H9 (cell line): Measurements from ENCODE around the gene GLB1L2. TPM values are rescaled to one million over a fixed set of nuclear protein-coding genes. Genes with fewer than 3 reads are reported as not detected.

ENCODE experiments used
- DNase-seq: peaks from one replicate; pipeline ENCODE4 v3.0.0-alpha.2; 2017
- H2AFZ ChIP-seq: one replicate; pipeline ENCODE4 v1.6.1; 2013; ENCODE audit warnings: mild to moderate bottlenecking, low read length, control low read depth, moderate library complexity
- H2AK5ac ChIP-seq: 2 replicates; pipeline ENCODE4 v1.6.1; 2013; ENCODE audit warnings: low read length, control low read depth, mixed read lengths; ENCODE audit not compliant: insufficient read length
- H2BK120ac ChIP-seq: one replicate; pipeline ENCODE4 v1.6.1; 2013; ENCODE audit warnings: low read depth, mild to moderate bottlenecking, low read length, control low read depth, inconsistent platforms; ENCODE audit not compliant: poor library complexity, severe bottlenecking
- H2BK12ac ChIP-seq: 2 replicates; pipeline ENCODE4 v1.6.1; 2013; ENCODE audit warnings: low read length, control low read depth, mixed read lengths, low read depth; ENCODE audit not compliant: insufficient read length
- H2BK15ac ChIP-seq: 2 replicates; pipeline ENCODE4 v1.6.1; 2013; ENCODE audit warnings: low read depth, low read length, control low read depth
- H2BK20ac ChIP-seq: one replicate; pipeline ENCODE4 v1.6.1; 2013; ENCODE audit warnings: low read depth, mild to moderate bottlenecking, low read length, control low read depth, inconsistent platforms; ENCODE audit not compliant: poor library complexity, severe bottlenecking
- H2BK5ac ChIP-seq: 2 replicates; pipeline ENCODE4 v1.6.1; 2013; ENCODE audit warnings: low read length, control low read depth, mixed read lengths; ENCODE audit not compliant: insufficient read length
- H3K14ac ChIP-seq: 2 replicates; pipeline ENCODE4 v1.6.1; 2013; ENCODE audit warnings: low read length, control low read depth; ENCODE audit not compliant: insufficient read depth
- H3K18ac ChIP-seq: 2 replicates; pipeline ENCODE4 v1.6.1; 2013; ENCODE audit warnings: low read depth, mild to moderate bottlenecking, mixed read lengths, low read length, control low read depth; ENCODE audit not compliant: insufficient read length
- H3K23ac ChIP-seq: 2 replicates; pipeline ENCODE4 v1.6.1; 2013; ENCODE audit warnings: low read length, control low read depth, mixed read lengths, low read depth; ENCODE audit not compliant: insufficient read length
- H3K23me2 ChIP-seq: 2 replicates; pipeline ENCODE4 v1.6.1; 2013; ENCODE audit warnings: low read depth, mild to moderate bottlenecking, mixed read lengths, low read length, control low read depth; ENCODE audit not compliant: insufficient read length, poor library complexity, severe bottlenecking
- H3K27ac ChIP-seq: 2 replicates; pipeline ENCODE4 v1.5.1; 2013; ENCODE audit warnings: low read length, control low read depth, mixed read lengths, low read depth; ENCODE audit not compliant: insufficient read length
- H3K27me3 ChIP-seq: 2 replicates; pipeline ENCODE4 v1.6.1; 2013; ENCODE audit warnings: low read length, control low read depth, inconsistent platforms; ENCODE audit not compliant: insufficient read depth
- H3K4ac ChIP-seq: 2 replicates; pipeline ENCODE4 v1.6.1; 2013; ENCODE audit warnings: low read depth, mild to moderate bottlenecking, control low read depth, inconsistent platforms, low read length, moderate library complexity
- H3K4me1 ChIP-seq: 2 replicates; pipeline ENCODE4 v1.6.1; 2013; ENCODE audit warnings: low read length, control low read depth, inconsistent platforms; ENCODE audit not compliant: insufficient read depth
- H3K4me2 ChIP-seq: 2 replicates; pipeline ENCODE4 v1.6.1; 2013; ENCODE audit warnings: low read length, control low read depth, mixed read lengths; ENCODE audit not compliant: insufficient read length, insufficient read depth
- H3K56ac ChIP-seq: 2 replicates; pipeline ENCODE4 v1.6.1; 2013; ENCODE audit warnings: low read depth, mild to moderate bottlenecking, mixed read lengths, low read length, control low read depth; ENCODE audit not compliant: insufficient read length
- H3K79me1 ChIP-seq: 2 replicates; pipeline ENCODE4 v1.6.1; 2013; ENCODE audit warnings: low read depth, mild to moderate bottlenecking, moderate library complexity, low read length, control low read depth, inconsistent platforms; ENCODE audit not compliant: insufficient read depth, poor library complexity, severe bottlenecking
- H3K79me2 ChIP-seq: 2 replicates; pipeline ENCODE4 v1.6.1; 2013; ENCODE audit warnings: low read length, control low read depth, inconsistent platforms; ENCODE audit not compliant: insufficient read depth
- H3K9ac ChIP-seq: 2 replicates; pipeline ENCODE4 v1.6.1; 2013; ENCODE audit warnings: low read length, control low read depth, mixed read lengths; ENCODE audit not compliant: insufficient read length; ENCODE audit errors: extremely low read depth
- H3K9me3 ChIP-seq: one replicate; pipeline ENCODE4 v1.6.1; 2013; ENCODE audit warnings: low read depth, low read length, inconsistent platforms; ENCODE audit not compliant: control insufficient read depth
- H3T11ph ChIP-seq: one replicate; pipeline ENCODE4 v1.6.1; 2013; ENCODE audit warnings: mild to moderate bottlenecking, low read length, control low read depth, inconsistent platforms
- H4K20me1 ChIP-seq: one replicate; pipeline ENCODE4 v1.6.1; 2013; ENCODE audit not compliant: control insufficient read depth, insufficient read length, insufficient read depth
- H4K5ac ChIP-seq: 2 replicates; pipeline ENCODE4 v1.6.1; 2013; ENCODE audit warnings: low read depth, mild to moderate bottlenecking, mixed read lengths, low read length, control low read depth; ENCODE audit not compliant: insufficient read length
- H4K8ac ChIP-seq: replicated peaks from 2 replicates; pipeline ENCODE4 v1.6.1; 2013; ENCODE audit warnings: low read length, control low read depth, mixed read lengths, low read depth; ENCODE audit not compliant: insufficient read length
- H4K91ac ChIP-seq: 2 replicates; pipeline ENCODE4 v1.6.1; 2013; ENCODE audit warnings: low read depth, mild to moderate bottlenecking, moderate library complexity, mixed read lengths, low read length, control low read depth; ENCODE audit not compliant: insufficient read length
- H3K27ac Mint-ChIP-seq, 3 experiments: 2 replicates in 2 of 3; 3 replicates in 1 of 3; pipeline ENCODE4 v1.8.0; 2020 to 2021; ENCODE audit warnings: mixed read lengths in 3 of 3, mild to moderate bottlenecking in 1 of 3, moderate library complexity in 1 of 3
- H3K27me3 Mint-ChIP-seq: 2 replicates; pipeline ENCODE4 v1.8.0; 2021; ENCODE audit warnings: low read depth, mild to moderate bottlenecking, moderate library complexity, mixed read lengths
- H3K36me3 Mint-ChIP-seq, 3 experiments: 2 replicates in 2 of 3; 3 replicates in 1 of 3; pipeline ENCODE4 v1.8.0; 2020 to 2021; ENCODE audit warnings: low read depth in 3 of 3, mixed read lengths in 3 of 3; ENCODE audit not compliant: insufficient read depth in 1 of 3
- H3K4me1 Mint-ChIP-seq, 2 experiments: 2 replicates each; pipeline ENCODE4 v1.8.0; 2020; ENCODE audit warnings: mixed read lengths in 2 of 2
- H3K4me3 Mint-ChIP-seq, 2 experiments: 2 replicates in 1 of 2; 3 replicates in 1 of 2; pipeline ENCODE4 v1.8.0; 2020 to 2021; ENCODE audit warnings: mild to moderate bottlenecking in 2 of 2, mixed read lengths in 2 of 2, moderate library complexity in 1 of 2
- H3K9me3 Mint-ChIP-seq, 2 experiments: 2 replicates in 1 of 2; 3 replicates in 1 of 2; pipeline ENCODE4 v1.8.0; 2020; ENCODE audit warnings: mild to moderate bottlenecking in 2 of 2, mixed read lengths in 2 of 2, moderate library complexity in 1 of 2
- WGBS: extraction: QIAGEN DNeasy Blood & Tissue Kit; methylation state at CpG from one replicate; pipeline ENCODE4 v1.1.7; 2013; ENCODE audit warnings: missing lambda C conversion rate, low lambda C conversion rate, mixed read lengths; ENCODE audit not compliant: insufficient read length; ENCODE audit errors: extremely low coverage; 5-methylcytosine and 5-hydroxymethylcytosine counted together
- total RNA-seq: library from RNA; stranded (reverse); gene quantifications from 2 replicates; pipeline ENCODE4 v1.2.1, GENCODE V29; 2021
- TF ChIP-seq, protein P1 (sequence below): fragments of 200-600 bp; sonication (generic); conservative IDR thresholded peaks from 3 replicates; pipeline ENCODE4 v1.8.0; 2021; ENCODE audit warnings: antibody characterized with exemption, mild to moderate bottlenecking

GLB1L2 gene
- total RNA-seq, 1 experiment from 2014 or later: 2.4 TPM

DNA sequence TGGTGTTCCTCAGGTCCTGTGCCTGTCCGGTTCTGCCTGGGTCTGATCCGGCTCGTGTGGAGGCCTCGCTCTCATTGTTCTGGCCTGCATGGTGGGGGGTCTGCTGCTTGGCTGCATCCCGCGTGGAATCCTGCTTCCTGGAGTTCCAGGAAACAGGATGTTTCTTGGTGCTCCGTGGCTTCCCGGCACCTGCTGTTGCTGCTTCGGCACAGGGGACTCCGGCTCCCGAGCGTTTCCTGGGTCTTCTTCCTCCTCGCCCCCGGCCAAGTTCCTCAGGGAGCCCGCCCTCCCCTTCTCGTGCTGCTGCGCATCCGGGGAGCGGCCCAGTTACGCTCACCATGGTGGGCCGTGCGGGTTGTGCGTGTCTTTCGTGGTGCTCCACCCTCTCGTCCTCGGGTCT lies 29.9 kb downstream of the GLB1L2 start:
- no peaks in the 10 kb centered on the region for H3K79me1 ChIP-seq
- no peak overlapping the region for H4K91ac ChIP-seq
- H2BK12ac ChIP-seq: no peak overlapping the region
- no peak overlapping the region for H3K14ac ChIP-seq
- peaks cover 3% of the 10 kb centered on the region; the same call in 1 of the 2 replicates for H3K27me3 ChIP-seq
- no peak overlapping the region for H3K18ac ChIP-seq
- no peak overlapping the region for H3K23ac ChIP-seq
- Mint-ChIP-seq H3K36me3 (no peaks in the 10 kb centered on the region; a peak in 1 of 7 replicates), H3K4me3 (no peak overlapping the region), H3K9me3 (no peaks in the 10 kb centered on the region), H3K4me1 (peaks cover 7 to 8% of the 10 kb centered on the region in 2 experiments), H3K27me3 (peaks cover 32% of the 10 kb centered on the region), H3K27ac (no peak overlapping the region)
- no peak overlapping the region for H2AK5ac ChIP-seq
- no peak overlapping the region for H4K8ac ChIP-seq
- no peak overlapping the region for H2BK120ac ChIP-seq
- H3K27ac ChIP-seq: no peak overlapping the region
- H2BK15ac ChIP-seq: no peak overlapping the region
- no peaks in the 10 kb centered on the region for H3K4me1 ChIP-seq
- no peaks in the 10 kb centered on the region for H3K79me2 ChIP-seq
- no peak overlapping the region for H3K4ac ChIP-seq
- no peak for DNase-seq
- H3K9ac ChIP-seq: no peak overlapping the region
- no peak overlapping the region for H3K4me2 ChIP-seq
- no peak overlapping the region for H3T11ph ChIP-seq
- H3K9me3 ChIP-seq: no peaks in the 10 kb centered on the region
- TF ChIP-seq, protein P1, sequence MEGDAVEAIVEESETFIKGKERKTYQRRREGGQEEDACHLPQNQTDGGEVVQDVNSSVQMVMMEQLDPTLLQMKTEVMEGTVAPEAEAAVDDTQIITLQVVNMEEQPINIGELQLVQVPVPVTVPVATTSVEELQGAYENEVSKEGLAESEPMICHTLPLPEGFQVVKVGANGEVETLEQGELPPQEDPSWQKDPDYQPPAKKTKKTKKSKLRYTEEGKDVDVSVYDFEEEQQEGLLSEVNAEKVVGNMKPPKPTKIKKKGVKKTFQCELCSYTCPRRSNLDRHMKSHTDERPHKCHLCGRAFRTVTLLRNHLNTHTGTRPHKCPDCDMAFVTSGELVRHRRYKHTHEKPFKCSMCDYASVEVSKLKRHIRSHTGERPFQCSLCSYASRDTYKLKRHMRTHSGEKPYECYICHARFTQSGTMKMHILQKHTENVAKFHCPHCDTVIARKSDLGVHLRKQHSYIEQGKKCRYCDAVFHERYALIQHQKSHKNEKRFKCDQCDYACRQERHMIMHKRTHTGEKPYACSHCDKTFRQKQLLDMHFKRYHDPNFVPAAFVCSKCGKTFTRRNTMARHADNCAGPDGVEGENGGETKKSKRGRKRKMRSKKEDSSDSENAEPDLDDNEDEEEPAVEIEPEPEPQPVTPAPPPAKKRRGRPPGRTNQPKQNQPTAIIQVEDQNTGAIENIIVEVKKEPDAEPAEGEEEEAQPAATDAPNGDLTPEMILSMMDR: no peak
- H4K20me1 ChIP-seq: no peaks in the 10 kb centered on the region
- H2AFZ ChIP-seq: no peak overlapping the region
- H2BK20ac ChIP-seq: no peak overlapping the region
- no CpG with 5 or more reads among the region's 26 CpGs for WGBS
- no peak overlapping the region for H2BK5ac ChIP-seq
- H3K23me2 ChIP-seq: no peaks in the 10 kb centered on the region
- H3K56ac ChIP-seq: no peak overlapping the region
- no peak overlapping the region for H4K5ac ChIP-seq
